ENCODE results near the gene ATP2B2. TPM values are rescaled to one million over a fixed set of nuclear protein-coding genes. Genes with fewer than 3 reads are reported as not detected.
A peak's percentile ranks its signal among the peaks of the same experiment; 100 is the strongest.

The ATP2B2 gene
- total RNA-seq, 3 donors from 2014 or later, result 0.09 to 0.70 (median 0.12) TPM

DNA sequence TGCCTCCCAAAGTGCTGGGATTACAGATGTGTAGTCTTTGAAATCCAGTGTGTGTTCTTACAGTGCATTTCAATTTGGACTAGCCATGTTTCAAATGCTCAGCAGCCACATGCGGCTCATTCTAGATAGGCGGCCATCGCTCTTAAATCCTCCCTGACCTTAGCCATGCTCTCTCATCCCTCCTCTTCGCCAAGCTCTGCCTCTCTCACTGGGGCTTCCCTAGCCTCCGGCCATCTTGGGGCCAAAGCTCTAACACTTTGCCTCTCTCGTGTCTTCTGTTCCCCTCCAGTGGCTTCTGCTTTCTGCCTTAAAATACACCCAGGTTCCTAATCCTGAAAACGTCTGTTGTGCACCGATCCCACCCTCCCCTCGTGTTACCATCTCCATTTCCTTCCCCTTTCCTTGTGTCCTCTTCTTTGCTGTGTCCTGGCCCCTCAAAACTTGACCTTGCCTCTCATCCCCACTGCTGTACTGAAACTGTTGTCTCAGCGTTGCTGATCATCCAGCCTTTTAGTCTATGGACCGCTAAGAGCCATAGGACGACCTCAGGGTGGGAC lies 211.3 kb downstream of the ATP2B2 start:
- intact Hi-C loops (cut with DNase I, micrococcal nuclease), result no loop called here
- no peaks in the 10 kb centered on the region for H3K9me3 ChIP-seq

GRCh38 chr3:10292505-10293419 lies 212.6 kb downstream of the ATP2B2 start, which contains the start of gene GHRL:
Gene GHRL, minus strand, starts transcription at chr3:10292947. Its CDS starts 2,767 bp downstream, at chr3:10290180.
- ATAC-seq (peak; percentile 48), DNase-seq (no peak)
- TF ChIP-seq, protein P1, sequence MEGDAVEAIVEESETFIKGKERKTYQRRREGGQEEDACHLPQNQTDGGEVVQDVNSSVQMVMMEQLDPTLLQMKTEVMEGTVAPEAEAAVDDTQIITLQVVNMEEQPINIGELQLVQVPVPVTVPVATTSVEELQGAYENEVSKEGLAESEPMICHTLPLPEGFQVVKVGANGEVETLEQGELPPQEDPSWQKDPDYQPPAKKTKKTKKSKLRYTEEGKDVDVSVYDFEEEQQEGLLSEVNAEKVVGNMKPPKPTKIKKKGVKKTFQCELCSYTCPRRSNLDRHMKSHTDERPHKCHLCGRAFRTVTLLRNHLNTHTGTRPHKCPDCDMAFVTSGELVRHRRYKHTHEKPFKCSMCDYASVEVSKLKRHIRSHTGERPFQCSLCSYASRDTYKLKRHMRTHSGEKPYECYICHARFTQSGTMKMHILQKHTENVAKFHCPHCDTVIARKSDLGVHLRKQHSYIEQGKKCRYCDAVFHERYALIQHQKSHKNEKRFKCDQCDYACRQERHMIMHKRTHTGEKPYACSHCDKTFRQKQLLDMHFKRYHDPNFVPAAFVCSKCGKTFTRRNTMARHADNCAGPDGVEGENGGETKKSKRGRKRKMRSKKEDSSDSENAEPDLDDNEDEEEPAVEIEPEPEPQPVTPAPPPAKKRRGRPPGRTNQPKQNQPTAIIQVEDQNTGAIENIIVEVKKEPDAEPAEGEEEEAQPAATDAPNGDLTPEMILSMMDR (IDR thresholded peaks at IDR 0.05), result no peak
- intact Hi-C loops (cut with DNase I, micrococcal nuclease), result no loop called here
- Histone ChIP-seq H3K4me1 (ENCODE audit: low read depth) (no peaks in the 10 kb centered on the region), H3K36me3 (ENCODE audit: low read depth) (no peaks in the 10 kb centered on the region), H3K9me3 (no peaks in the 10 kb centered on the region), H3K4me3 (no peak within 1 kb of the TSS)

More for the DNA sequence above, 211.3 kb downstream of the ATP2B2 start:
- H3K36me3 ChIP-seq (ENCODE audit: low read depth), result no peaks in the 10 kb centered on the region
- ATAC-seq, result peak; percentile 15
- H3K4me3 ChIP-seq, result no peak overlapping the region
- DNase-seq, result no peak
- H3K4me1 ChIP-seq (ENCODE audit: low read depth), result no peaks in the 10 kb centered on the region
- TF ChIP-seq, protein P1 (IDR thresholded peaks at IDR 0.05), result no peak

DNA sequence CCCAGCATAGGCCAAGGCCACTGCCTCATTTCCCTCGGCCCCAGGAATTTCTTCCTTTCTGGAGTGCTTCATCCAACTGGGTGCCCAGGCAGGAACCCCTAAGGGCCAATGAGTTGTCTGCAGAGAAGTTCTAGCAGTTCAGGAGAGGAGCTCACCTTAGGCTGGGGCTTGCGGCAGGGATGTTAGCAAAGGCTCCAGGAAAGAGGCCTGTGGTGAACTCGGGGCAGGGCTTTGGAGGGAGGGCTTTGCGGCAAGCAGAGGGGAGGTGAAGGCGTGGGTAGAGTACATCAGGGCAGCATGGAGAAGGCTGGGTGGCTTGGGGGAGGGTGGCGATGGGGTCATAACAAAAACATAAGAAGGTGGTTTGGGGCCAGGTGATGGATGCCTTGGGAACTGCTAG lies 213.7 kb downstream of the ATP2B2 start:
- no peak for DNase-seq
- intact Hi-C loops (cut with DNase I, micrococcal nuclease), result no loop called here
- no peaks in the 10 kb centered on the region for H3K4me1 ChIP-seq (ENCODE audit: low read depth)
- no peak for ATAC-seq
- no peaks in the 10 kb centered on the region for H3K9me3 ChIP-seq
- H3K36me3 ChIP-seq (ENCODE audit: low read depth), result no peaks in the 10 kb centered on the region
- TF ChIP-seq, protein P1 (IDR thresholded peaks at IDR 0.05), result no peak
- no peak overlapping the region for H3K4me3 ChIP-seq

DNA sequence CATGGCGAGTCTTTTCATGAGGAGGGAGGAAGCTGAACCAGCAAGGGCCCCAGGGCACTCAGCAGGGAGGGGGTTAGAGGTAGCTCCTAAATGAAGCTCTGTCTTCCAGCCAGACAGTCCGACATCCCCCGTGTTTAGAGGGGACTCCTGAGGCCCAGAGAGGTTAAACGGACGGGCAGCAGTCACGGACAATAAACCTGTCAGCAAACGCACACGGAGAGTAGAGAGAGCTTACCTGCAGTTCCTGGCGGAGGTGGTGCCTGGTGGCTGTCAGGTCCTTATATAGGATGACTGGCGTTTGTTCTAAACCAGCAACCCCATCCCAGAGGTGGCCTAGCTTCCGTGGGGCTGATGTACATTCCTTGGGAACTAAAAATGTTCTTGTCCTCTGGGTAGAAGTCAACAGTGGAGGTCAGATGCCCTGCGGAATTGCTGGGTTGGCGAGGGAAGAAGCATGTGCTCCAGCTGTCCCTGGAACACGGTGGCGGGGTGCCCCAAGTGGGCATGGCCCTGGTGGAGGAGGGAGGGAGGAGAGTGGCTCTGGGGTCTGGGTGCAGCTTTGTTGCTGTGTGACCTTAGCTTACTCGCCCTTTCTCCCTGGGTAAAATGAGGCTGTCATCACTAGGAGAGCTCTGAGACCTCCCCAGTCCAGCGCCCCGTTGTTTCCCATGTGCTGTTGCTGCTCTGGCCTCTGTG lies 214.8 kb downstream of the ATP2B2 start:
- no peak overlapping the region for H3K4me3 ChIP-seq
- no peaks in the 10 kb centered on the region for H3K4me1 ChIP-seq (ENCODE audit: low read depth)
- ATAC-seq (no peak), DNase-seq (no peak)
- no peaks in the 10 kb centered on the region for H3K36me3 ChIP-seq (ENCODE audit: low read depth)
- intact Hi-C loops (cut with DNase I, micrococcal nuclease), result no loop called here
- H3K9me3 ChIP-seq, result no peaks in the 10 kb centered on the region
- TF ChIP-seq, protein P1 (IDR thresholded peaks at IDR 0.05), result no peak

GRCh38 chr3:10289787-10290355 lies 215.5 kb downstream of the ATP2B2 start:
- TF ChIP-seq, protein P1 (IDR thresholded peaks at IDR 0.05), result no peak
- DNase-seq, result no peak
- no peaks in the 10 kb centered on the region for H3K36me3 ChIP-seq (ENCODE audit: low read depth)
- H3K4me3 ChIP-seq, result no peak overlapping the region
- no peaks in the 10 kb centered on the region for H3K4me1 ChIP-seq (ENCODE audit: low read depth)
- intact Hi-C loops (cut with DNase I, micrococcal nuclease), result no loop called here
- no peak for ATAC-seq
- H3K9me3 ChIP-seq, result no peaks in the 10 kb centered on the region
